IMR-90 (cell line): ENCODE data around the gene ABHD12B. TPM values are rescaled to one million over a fixed set of nuclear protein-coding genes. Genes with fewer than 3 reads are reported as not detected.

Experiments used
- ATAC-seq: fragments of 200-7000 bp; cut with Tn5 transposase; 2 replicates; pipeline ENCODE4 v1.9.1; 2020; ENCODE audit warnings: low read depth, mild to moderate bottlenecking, moderate library complexity
- BruUV-seq: library from RNA; stranded (reverse); fragments of 400-500 nt; replicated peaks from 2 replicates; lab custom pipeline; 2021; lab: Mats Ljungman, UMichigan
- CTCF ChIA-PET: fragments of 300-600 bp; formaldehyde crosslinking; extraction: SDS; loops from one replicate; lab custom pipeline; 2021; ENCODE audit warnings: antibody characterized with exemption; lab: Yijun Ruan, JAX
- POLR2A ChIA-PET: fragments of 300-600 bp; sonication (Branson Sonifier 250); formaldehyde crosslinking; loops from one replicate; lab custom pipeline; 2022; ENCODE audit warnings: antibody characterized with exemption; ENCODE audit not compliant: unreplicated experiment; lab: Charles Lee
- DNase-seq: peaks from one replicate; pipeline ENCODE4 v3.0.0; 2013
- H2AFZ ChIP-seq: replicated peaks from 2 replicates; pipeline ENCODE3; 2013; ENCODE audit warnings: low read length, mild to moderate bottlenecking; ENCODE audit not compliant: poor library complexity
- H2AK5ac ChIP-seq: 2 replicates; pipeline ENCODE4 v1.6.1; 2013; ENCODE audit warnings: low read depth, low read length, inconsistent platforms
- H2AK9ac ChIP-seq: replicated peaks from 2 replicates; pipeline ENCODE3; 2013; ENCODE audit warnings: mild to moderate bottlenecking, low read depth, low read length, moderate library complexity; ENCODE audit not compliant: poor library complexity
- H2BK120ac ChIP-seq: 2 replicates; pipeline ENCODE4 v1.6.1; 2013; ENCODE audit warnings: low read depth, low read length, inconsistent platforms
- H2BK15ac ChIP-seq: 3 replicates; pipeline ENCODE4 v1.6.1; 2013; ENCODE audit warnings: low read depth, low read length, inconsistent platforms
- H2BK20ac ChIP-seq: 2 replicates; pipeline ENCODE4 v1.6.1; 2013; ENCODE audit warnings: low read depth, mild to moderate bottlenecking, inconsistent platforms, low read length, moderate library complexity
- H2BK5ac ChIP-seq: 2 replicates; pipeline ENCODE4 v1.6.1; 2013; ENCODE audit warnings: mild to moderate bottlenecking, low read depth, low read length, inconsistent platforms; ENCODE audit not compliant: poor library complexity, severe bottlenecking
- H3K14ac ChIP-seq: replicated peaks from 2 replicates; pipeline ENCODE4 v1.6.1; 2013; ENCODE audit warnings: low read depth, low read length, inconsistent platforms
- H3K18ac ChIP-seq: 2 replicates; pipeline ENCODE4 v1.6.1; 2013; ENCODE audit warnings: low read depth, low read length, control low read depth
- H3K23ac ChIP-seq: 2 replicates; pipeline ENCODE4 v1.6.1; 2013; ENCODE audit warnings: low read depth, low read length, inconsistent platforms
- H3K27ac ChIP-seq: 2 replicates; pipeline ENCODE4 v1.5.1; 2013; ENCODE audit warnings: mild to moderate bottlenecking, control low read depth, low read length; ENCODE audit not compliant: insufficient read depth
- H3K27me3 ChIP-seq: 2 replicates; pipeline ENCODE4 v1.6.1; 2013; ENCODE audit warnings: low read length; ENCODE audit not compliant: control insufficient read depth, insufficient read depth
- H3K36me3 ChIP-seq: 2 replicates; pipeline ENCODE4 v1.6.1; 2013; ENCODE audit warnings: low read length, mixed read lengths; ENCODE audit not compliant: control insufficient read depth, insufficient read depth
- H3K4ac ChIP-seq: 2 replicates; pipeline ENCODE4 v1.6.1; 2013; ENCODE audit warnings: low read depth, low read length, inconsistent platforms
- H3K4me1 ChIP-seq: 2 replicates; pipeline ENCODE4 v1.6.1; 2013; ENCODE audit warnings: low read length, mixed read lengths; ENCODE audit not compliant: control insufficient read depth, insufficient read depth
- H3K4me2 ChIP-seq: 2 replicates; pipeline ENCODE4 v1.6.1; 2013; ENCODE audit warnings: low read depth, mild to moderate bottlenecking, control low read depth, low read length, moderate library complexity
- H3K4me3 ChIP-seq: 2 replicates; pipeline ENCODE4 v1.5.1; 2013; ENCODE audit warnings: low read depth, mild to moderate bottlenecking, control low read depth, low read length, moderate library complexity; ENCODE audit not compliant: insufficient read depth
- H3K56ac ChIP-seq: 2 replicates; pipeline ENCODE4 v1.6.1; 2013; ENCODE audit warnings: low read length, inconsistent platforms; ENCODE audit not compliant: insufficient read depth; ENCODE audit errors: extremely low read depth
- H3K79me1 ChIP-seq, 2 experiments: 2 replicates each; pipeline ENCODE4 v1.6.1; 2013; ENCODE audit warnings: low read length in 2 of 2, inconsistent platforms in 1 of 2, low read depth in 1 of 2
- H3K9ac ChIP-seq: 2 replicates; pipeline ENCODE4 v1.6.1; 2013; ENCODE audit warnings: low read depth, low read length, control low read depth
- H3K9me1 ChIP-seq: 2 replicates; pipeline ENCODE4 v1.6.1; 2013; ENCODE audit warnings: low read length, inconsistent platforms; ENCODE audit not compliant: insufficient read depth
- H3K9me3 ChIP-seq: 2 replicates; pipeline ENCODE4 v1.6.1; 2013; ENCODE audit warnings: low read length; ENCODE audit not compliant: control insufficient read depth, insufficient read depth
- H4K20me1 ChIP-seq: 2 replicates; pipeline ENCODE4 v1.6.1; 2013; ENCODE audit warnings: low read length, inconsistent platforms; ENCODE audit not compliant: insufficient read depth
- H4K5ac ChIP-seq: 2 replicates; pipeline ENCODE4 v1.6.1; 2013; ENCODE audit warnings: mild to moderate bottlenecking, low read depth, low read length, control low read depth
- H4K8ac ChIP-seq, 2 experiments: 2 replicates each; pipeline ENCODE4 v1.6.1; 2013; ENCODE audit warnings: low read depth in 2 of 2, low read length in 2 of 2, control low read depth in 1 of 2, inconsistent platforms in 1 of 2
- H4K91ac ChIP-seq: 2 replicates; pipeline ENCODE4 v1.6.1; 2013; ENCODE audit warnings: low read depth, low read length, inconsistent platforms; ENCODE audit not compliant: insufficient read depth
- BHLHE40 ChIP-seq: fragments of 150-350 bp; IDR thresholded peaks from 2 replicates; pipeline ENCODE4 v1.6.1; 2016; ENCODE audit warnings: mild to moderate bottlenecking, low read depth, low read length
- CEBPB ChIP-seq: IDR thresholded peaks from 2 replicates; pipeline ENCODE4 v1.6.1; 2012; ENCODE audit warnings: low read depth, low read length, improper control_type of control experiment
- CHD1 ChIP-seq: IDR thresholded peaks from 2 replicates; pipeline ENCODE4 v1.6.1; 2012; ENCODE audit warnings: low read depth, low read length, improper control_type of control experiment
- FOS ChIP-seq: fragments of 150-350 bp; IDR thresholded peaks from 2 replicates; pipeline ENCODE4 v1.6.1; 2016; ENCODE audit warnings: low read depth, low read length
- MAFK ChIP-seq: IDR thresholded peaks from 2 replicates; pipeline ENCODE4 v1.6.1; 2012; ENCODE audit warnings: low read depth, low read length, improper control_type of control experiment
- MAZ ChIP-seq: IDR thresholded peaks from 2 replicates; pipeline ENCODE4 v1.6.1; 2012; ENCODE audit warnings: low read depth, mild to moderate bottlenecking, low read length, improper control_type of control experiment, moderate library complexity, borderline replicate concordance
- MXI1 ChIP-seq: IDR thresholded peaks from 2 replicates; pipeline ENCODE4 v1.6.1; 2012; ENCODE audit warnings: low read depth, mild to moderate bottlenecking, low read length, moderate library complexity, borderline replicate concordance
- NFE2L2 ChIP-seq: fragments of 150-350 bp; IDR thresholded peaks from 2 replicates; pipeline ENCODE4 v1.6.1; 2016; ENCODE audit warnings: low read depth, mild to moderate bottlenecking, low read length
- POLR2A ChIP-seq: IDR thresholded peaks from 2 replicates; pipeline ENCODE4 v1.6.1; 2012; ENCODE audit warnings: mild to moderate bottlenecking, low read depth, low read length
- RAD21 ChIP-seq: IDR thresholded peaks from 2 replicates; pipeline ENCODE4 v1.6.1; 2012; ENCODE audit warnings: low read length, improper control_type of control experiment
- RCOR1 ChIP-seq: IDR thresholded peaks from 2 replicates; pipeline ENCODE4 v1.6.1; 2012; ENCODE audit warnings: mild to moderate bottlenecking, low read length, improper control_type of control experiment; ENCODE audit not compliant: insufficient replicate concordance
- RFX5 ChIP-seq: IDR thresholded peaks from 2 replicates; pipeline ENCODE4 v1.8.0; 2012; ENCODE audit warnings: low read depth, mild to moderate bottlenecking, low read length, moderate library complexity
- SMC3 ChIP-seq: fragments of 150-350 bp; IDR thresholded peaks from 2 replicates; pipeline ENCODE4 v1.6.1; 2016; ENCODE audit warnings: low read depth, mild to moderate bottlenecking, antibody characterized with exemption, low read length, moderate library complexity
- USF2 ChIP-seq: fragments of 150-350 bp; IDR thresholded peaks from 2 replicates; pipeline ENCODE4 v1.6.1; 2017; ENCODE audit warnings: mild to moderate bottlenecking, antibody characterized with exemption, low read length, low read depth
- WGBS, 2 experiments: methylation state at CpG; one replicate each; pipeline versions ENCODE4 v1.1.5 to v1.1.7; 2013; ENCODE audit warnings: missing lambda C conversion rate in 2 of 2; ENCODE audit not compliant: insufficient read length in 1 of 2; ENCODE audit errors: extremely low coverage in 2 of 2; 5-methylcytosine and 5-hydroxymethylcytosine counted together
- dilution Hi-C: fragments of 300-500 bp; cut with HindIII; formaldehyde crosslinking; loops from one replicate; pipeline ENCODE4 v1.14.3; 2018; ENCODE audit warnings: low sequenced_read_pairs; ENCODE audit not compliant: unreplicated experiment
- in situ Hi-C: fragments of 300-500 bp; cut with MboI; formaldehyde crosslinking; loops from 3 replicates; pipeline ENCODE4 v1.14.3; 2019; ENCODE audit warnings: low sequenced_read_pairs, inconsistent platforms, mixed read lengths
- intact Hi-C: fragments of 100-400 bp; cut with micrococcal nuclease; formaldehyde crosslinking; loops from 2 replicates; pipeline ENCODE4 v1.10.0; 2022
- polyA plus RNA-seq, 3 experiments: library from polyadenylated mRNA; depleted of rRNA; stranded (reverse); fragments of >200 nt; gene quantifications; 2 replicates each; pipeline ENCODE4 v1.2.3, GENCODE V29; 2012; ENCODE audit warnings: low replicate concordance in 1 of 3
- total RNA-seq: library from RNA; depleted of rRNA; stranded (reverse); fragments of >200 nt; gene quantifications from 2 replicates; pipeline ENCODE4 v1.2.3, GENCODE V29; 2012
- TF ChIP-seq, protein P1 (sequence below): fragments of 150-350 bp; IDR thresholded peaks from 2 replicates; pipeline ENCODE4 v1.6.1; 2016; ENCODE audit warnings: low read depth, mild to moderate bottlenecking, low read length, moderate library complexity, borderline replicate concordance
- TF ChIP-seq, protein P2 (sequence below): conservative IDR thresholded peaks from 2 replicates; pipeline ENCODE4 v1.5.1; 2012; ENCODE audit warnings: mild to moderate bottlenecking, low read depth, low read length, improper control_type of control experiment

Gene ABHD12B
- total and polyA plus RNA-seq, 2 of the 4 experiments (the other 2 are of a cell fraction), result 0.18 TPM; not detected in 1

- no peak overlapping the region for H3K27ac ChIP-seq
- ATAC-seq, result no peak
- DNase-seq, result no peak
- H4K91ac ChIP-seq, result no peak overlapping the region
- H2BK20ac ChIP-seq, result peak overlapping the region; percentile 43
- ChIA-PET CTCF (interaction anchor here (0.9 kb wide), 1 partner anchor 22 kb away, joined by 3 read pairs; no protein-coding TSS in a partner anchor), POLR2A (no interaction called here)
- H3K14ac ChIP-seq, result no peak overlapping the region
- dilution Hi-C loops, result no loop called here
- H3K4ac ChIP-seq, result 0 out of 2 replicates have a peak overlapping the region, but pooled peaks have one; percentile 5
- H3K23ac ChIP-seq, result no peak overlapping the region
- intact Hi-C loops, result no loop called here
- H3K36me3 ChIP-seq, result no peaks in the 10 kb centered on the region
- no peak overlapping the region for H3K56ac ChIP-seq
- no peak overlapping the region for H2AFZ ChIP-seq
- WGBS, 2 experiments, result no CpG with 5 or more reads among the region's 3 CpGs
- H4K20me1 ChIP-seq, result no peaks in the 10 kb centered on the region
- no peak overlapping the region; the same call in 2 of the 3 replicates for H2BK15ac ChIP-seq
- no peak overlapping the region; a peak in 1 of 4 replicates for H4K8ac ChIP-seq
- no peak overlapping the region for H2AK5ac ChIP-seq
- H3K9me3 ChIP-seq, result no peaks in the 10 kb centered on the region
- peaks cover 11% of the 10 kb centered on the region for H3K9me1 ChIP-seq
- in situ Hi-C loops, result no loop called here
- 0 out of 4 replicates have a peak, but pooled peaks cover 0 to 3% of the 10 kb centered on the region in 2 experiments for H3K79me1 ChIP-seq
- H2BK120ac ChIP-seq, result peak overlapping the region; percentile 7; the same call in 1 of the 2 replicates
- BruUV-seq, result no TSS peak
- H3K18ac ChIP-seq, result no peak overlapping the region
- H2BK5ac ChIP-seq, result no peak overlapping the region
- H2AK9ac ChIP-seq, result no peak overlapping the region
- no peak overlapping the region for H3K9ac ChIP-seq
- peaks cover 11% of the 10 kb centered on the region for H3K4me1 ChIP-seq
- H4K5ac ChIP-seq, result no peak overlapping the region
- no peak overlapping the region for H3K4me2 ChIP-seq
- no peak overlapping the region for H3K4me3 ChIP-seq
- TF ChIP-seq, protein P1, sequence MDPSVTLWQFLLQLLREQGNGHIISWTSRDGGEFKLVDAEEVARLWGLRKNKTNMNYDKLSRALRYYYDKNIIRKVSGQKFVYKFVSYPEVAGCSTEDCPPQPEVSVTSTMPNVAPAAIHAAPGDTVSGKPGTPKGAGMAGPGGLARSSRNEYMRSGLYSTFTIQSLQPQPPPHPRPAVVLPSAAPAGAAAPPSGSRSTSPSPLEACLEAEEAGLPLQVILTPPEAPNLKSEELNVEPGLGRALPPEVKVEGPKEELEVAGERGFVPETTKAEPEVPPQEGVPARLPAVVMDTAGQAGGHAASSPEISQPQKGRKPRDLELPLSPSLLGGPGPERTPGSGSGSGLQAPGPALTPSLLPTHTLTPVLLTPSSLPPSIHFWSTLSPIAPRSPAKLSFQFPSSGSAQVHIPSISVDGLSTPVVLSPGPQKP, result no peak
- TF ChIP-seq BHLHE40 (no peak), NFE2L2 (no peak), MXI1 (no peak), FOS (no peak), RCOR1 (no peak), USF2 (no peak), CHD1 (no peak), RAD21 (no peak), CEBPB (no peak), RFX5 (no peak), SMC3 (no peak), MAFK (no peak), MAZ (no peak), POLR2A (no peak)
- TF ChIP-seq, protein P2, sequence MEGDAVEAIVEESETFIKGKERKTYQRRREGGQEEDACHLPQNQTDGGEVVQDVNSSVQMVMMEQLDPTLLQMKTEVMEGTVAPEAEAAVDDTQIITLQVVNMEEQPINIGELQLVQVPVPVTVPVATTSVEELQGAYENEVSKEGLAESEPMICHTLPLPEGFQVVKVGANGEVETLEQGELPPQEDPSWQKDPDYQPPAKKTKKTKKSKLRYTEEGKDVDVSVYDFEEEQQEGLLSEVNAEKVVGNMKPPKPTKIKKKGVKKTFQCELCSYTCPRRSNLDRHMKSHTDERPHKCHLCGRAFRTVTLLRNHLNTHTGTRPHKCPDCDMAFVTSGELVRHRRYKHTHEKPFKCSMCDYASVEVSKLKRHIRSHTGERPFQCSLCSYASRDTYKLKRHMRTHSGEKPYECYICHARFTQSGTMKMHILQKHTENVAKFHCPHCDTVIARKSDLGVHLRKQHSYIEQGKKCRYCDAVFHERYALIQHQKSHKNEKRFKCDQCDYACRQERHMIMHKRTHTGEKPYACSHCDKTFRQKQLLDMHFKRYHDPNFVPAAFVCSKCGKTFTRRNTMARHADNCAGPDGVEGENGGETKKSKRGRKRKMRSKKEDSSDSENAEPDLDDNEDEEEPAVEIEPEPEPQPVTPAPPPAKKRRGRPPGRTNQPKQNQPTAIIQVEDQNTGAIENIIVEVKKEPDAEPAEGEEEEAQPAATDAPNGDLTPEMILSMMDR, result no peak
- H3K27me3 ChIP-seq, result no peaks in the 10 kb centered on the region
Observed at GRCh38 chr14:50845166-50845565, 26.7 kb upstream of the ABHD12B start.
